CD4-positive, alpha-beta T cell treated with Interleukin-1 beta for 1 hour (primary cell): Measurements from ENCODE around the gene ANO6.
"Not testable (repeated sequence)": the region's sequence is repeated elsewhere in the genome, so short reads cannot be mapped to it uniquely, and the experiment has no call there.

ENCODE experiments used
- DNase-seq, 2 donors: peaks; one replicate each; pipeline ENCODE4 v3.0.0-alpha.2; 2020 to 2022

ANO6 gene

GRCh38 chr12:45242180-45242579, 26.3 kb downstream of the ANO6 start:
- DNase-seq = no peak

- no peak for DNase-seq
Measured at GRCh38 chr12:45243963-45244362, 28.1 kb downstream of the ANO6 start.

GRCh38 chr12:45244561-45245343, 28.9 kb downstream of the ANO6 start:
- peak; percentile 9 to 26 for DNase-seq

- no peak for DNase-seq
Measured at GRCh38 chr12:45246236-45246635, 30.3 kb downstream of the ANO6 start.

GRCh38 chr12:45247589-45247988, 31.7 kb downstream of the ANO6 start:
- DNase-seq = no peak

GRCh38 chr12:45248095-45248494, 32.2 kb downstream of the ANO6 start:
- no peak for DNase-seq

- DNase-seq = no peak
Measured at GRCh38 chr12:45254254-45254653, 38.4 kb downstream of the ANO6 start.

GRCh38 chr12:45256721-45257120, 40.8 kb downstream of the ANO6 start:
- no peak for DNase-seq

- no peak for DNase-seq
Measured at GRCh38 chr12:45257185-45257930, 41.5 kb downstream of the ANO6 start.

GRCh38 chr12:45259675-45260074, 43.8 kb downstream of the ANO6 start:
- no peak for DNase-seq

- no peak for DNase-seq
Measured at GRCh38 chr12:45260104-45260815, 44.4 kb downstream of the ANO6 start.

- no peak for DNase-seq
Measured at GRCh38 chr12:45260854-45261253, 45.0 kb downstream of the ANO6 start.

GRCh38 chr12:45262185-45262584, 46.3 kb downstream of the ANO6 start:
- DNase-seq = not testable (repeated sequence)

- no peak for DNase-seq
Measured at GRCh38 chr12:45263587-45263986, 47.7 kb downstream of the ANO6 start.

- no peak for DNase-seq
Measured at GRCh38 chr12:45268672-45269411, 52.9 kb downstream of the ANO6 start.

- DNase-seq = no peak
Measured at GRCh38 chr12:45269412-45269751, 53.5 kb downstream of the ANO6 start.

GRCh38 chr12:45270951-45271350, 55.1 kb downstream of the ANO6 start:
- DNase-seq = no peak

GRCh38 chr12:45273717-45274271, 57.9 kb downstream of the ANO6 start:
- DNase-seq = no peak

GRCh38 chr12:45276154-45276755, 60.4 kb downstream of the ANO6 start:
- DNase-seq = no peak

GRCh38 chr12:45278447-45278846, 62.6 kb downstream of the ANO6 start:
- no peak for DNase-seq

GRCh38 chr12:45279931-45280830, 64.3 kb downstream of the ANO6 start:
- no peak for DNase-seq
